RWPE2 (cell line): ENCODE data around the gene BDKRB2.

ENCODE experiments used
- ATAC-seq: fragments of 200-7000 bp; cut with Tn5 transposase; 3 replicates; pipeline ENCODE4 v1.9.1; 2021; ENCODE audit warnings: low read depth
- DNase-seq: peaks from one replicate; pipeline ENCODE4 v3.0.0-alpha.2; 2020; ENCODE audit warnings: low spot score
- H3K27ac ChIP-seq: fragments of 450-650 bp; 2 replicates; pipeline ENCODE4 v1.5.1; 2017; ENCODE audit warnings: mild to moderate bottlenecking; ENCODE audit not compliant: poor library complexity, severe bottlenecking
- H3K27me3 ChIP-seq: fragments of 250-450 bp; sonication (Bioruptor Pico); 2 replicates; pipeline ENCODE4 v1.5.1; 2021; ENCODE audit warnings: mild to moderate bottlenecking, moderate library complexity; ENCODE audit not compliant: insufficient read depth, poor library complexity, severe bottlenecking
- H3K36me3 ChIP-seq: fragments of 250-450 bp; sonication (Bioruptor Pico); 2 replicates; pipeline ENCODE4 v1.5.1; 2020; ENCODE audit warnings: low read depth, mild to moderate bottlenecking, moderate library complexity
- H3K4me1 ChIP-seq: fragments of 250-450 bp; sonication (Bioruptor Pico); 2 replicates; pipeline ENCODE4 v1.5.1; 2021; ENCODE audit warnings: mild to moderate bottlenecking, moderate library complexity; ENCODE audit not compliant: insufficient read depth, poor library complexity, severe bottlenecking
- H3K4me3 ChIP-seq: fragments of 250-450 bp; sonication (Bioruptor Pico); 2 replicates; pipeline ENCODE4 v1.5.1; 2021; ENCODE audit warnings: mild to moderate bottlenecking, moderate library complexity; ENCODE audit not compliant: severe bottlenecking
- H3K9me3 ChIP-seq: fragments of 250-450 bp; sonication (Bioruptor Pico); 2 replicates; pipeline ENCODE4 v1.5.1; 2021; ENCODE audit warnings: mild to moderate bottlenecking, moderate library complexity; ENCODE audit not compliant: severe bottlenecking
- CTCF ChIP-seq: fragments of 450-650 bp; IDR thresholded peaks from one replicate; pipeline ENCODE4 v1.5.1; 2017; ENCODE audit warnings: mild to moderate bottlenecking, moderate library complexity; ENCODE audit not compliant: poor library complexity, severe bottlenecking

The BDKRB2 gene

GRCh38 chr14:96205059-96205977 is 679 bp downstream of the BDKRB2 start:
- Histone ChIP-seq H3K4me3 (peak overlapping the region; percentile 63), H3K9me3 (no peaks in the 10 kb centered on the region), H3K4me1 (peaks cover 34% of the 10 kb centered on the region), H3K27ac (peak overlapping the region; percentile 65), H3K27me3 (no peaks in the 10 kb centered on the region), H3K36me3 (peaks cover 10% of the 10 kb centered on the region)
- ATAC-seq (peak; percentile 53), DNase-seq (peak; percentile 83)
- peak; percentile 14 for TF ChIP-seq CTCF

GRCh38 chr14:96205978-96206360 is 1.3 kb downstream of the BDKRB2 start:
- ATAC-seq (peak; percentile 27), DNase-seq (no peak)
- peaks cover 10% of the 10 kb centered on the region for H3K36me3 ChIP-seq
- H3K27me3 ChIP-seq = no peaks in the 10 kb centered on the region
- peaks cover 34% of the 10 kb centered on the region for H3K4me1 ChIP-seq
- H3K9me3 ChIP-seq = no peaks in the 10 kb centered on the region
- H3K27ac ChIP-seq = peak overlapping the region; percentile 65
- TF ChIP-seq CTCF = no peak
- peak overlapping the region; percentile 63 for H3K4me3 ChIP-seq

- DNase-seq (no peak), ATAC-seq (no peak)
- Histone ChIP-seq H3K27ac (peak overlapping the region; percentile 65), H3K36me3 (peaks cover 10% of the 10 kb centered on the region), H3K9me3 (no peaks in the 10 kb centered on the region), H3K4me3 (no peak overlapping the region), H3K27me3 (no peaks in the 10 kb centered on the region), H3K4me1 (peaks cover 34% of the 10 kb centered on the region)
- TF ChIP-seq CTCF = no peak
Observed at GRCh38 chr14:96206461-96206860, 1.8 kb downstream of the BDKRB2 start.

- ATAC-seq = no peak
- peaks cover 34% of the 10 kb centered on the region for H3K4me1 ChIP-seq
- no peak overlapping the region for H3K27ac ChIP-seq
- H3K27me3 ChIP-seq = no peaks in the 10 kb centered on the region
- no peak for TF ChIP-seq CTCF
- H3K36me3 ChIP-seq = peaks cover 10% of the 10 kb centered on the region
- H3K4me3 ChIP-seq = no peak overlapping the region
- no peak for DNase-seq
- no peaks in the 10 kb centered on the region for H3K9me3 ChIP-seq
Observed at GRCh38 chr14:96207686-96208085, 3.0 kb downstream of the BDKRB2 start.

- ATAC-seq = no peak
- no peak for TF ChIP-seq CTCF
- H3K9me3 ChIP-seq = no peaks in the 10 kb centered on the region
- H3K36me3 ChIP-seq = peaks cover 10% of the 10 kb centered on the region
- H3K27ac ChIP-seq = no peak overlapping the region
- DNase-seq = peak; percentile 32
- peaks cover 28% of the 10 kb centered on the region for H3K4me1 ChIP-seq
- no peak overlapping the region for H3K4me3 ChIP-seq
- H3K27me3 ChIP-seq = no peaks in the 10 kb centered on the region
Observed at GRCh38 chr14:96208739-96209138, 4.1 kb downstream of the BDKRB2 start.
